ENCODE results near the gene LTBP4.

Gene LTBP4

DNA sequence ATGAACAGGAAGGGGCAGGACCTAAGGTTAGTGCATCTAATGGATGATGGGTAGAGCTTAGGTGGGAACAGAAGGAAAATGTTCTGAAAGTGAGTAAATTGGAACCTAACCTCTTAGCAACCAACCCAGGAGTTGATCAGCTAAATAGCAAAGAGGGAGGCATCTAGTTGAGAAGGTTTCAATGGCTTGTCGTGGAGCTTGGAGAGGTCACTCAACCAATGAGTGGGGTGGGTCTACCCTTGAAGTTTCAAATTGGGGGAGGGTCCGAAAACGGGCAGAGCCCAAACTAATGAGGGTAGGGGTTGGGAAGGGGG is 30.2 kb upstream of the LTBP4 start (continued):
- TF ChIP-seq, protein P1, sequence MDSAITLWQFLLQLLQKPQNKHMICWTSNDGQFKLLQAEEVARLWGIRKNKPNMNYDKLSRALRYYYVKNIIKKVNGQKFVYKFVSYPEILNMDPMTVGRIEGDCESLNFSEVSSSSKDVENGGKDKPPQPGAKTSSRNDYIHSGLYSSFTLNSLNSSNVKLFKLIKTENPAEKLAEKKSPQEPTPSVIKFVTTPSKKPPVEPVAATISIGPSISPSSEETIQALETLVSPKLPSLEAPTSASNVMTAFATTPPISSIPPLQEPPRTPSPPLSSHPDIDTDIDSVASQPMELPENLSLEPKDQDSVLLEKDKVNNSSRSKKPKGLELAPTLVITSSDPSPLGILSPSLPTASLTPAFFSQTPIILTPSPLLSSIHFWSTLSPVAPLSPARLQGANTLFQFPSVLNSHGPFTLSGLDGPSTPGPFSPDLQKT (IDR thresholded peaks at IDR 0.05; ENCODE audit: borderline replicate concordance, low read depth, low read length) = no peak
- TF ChIP-seq, protein P2, sequence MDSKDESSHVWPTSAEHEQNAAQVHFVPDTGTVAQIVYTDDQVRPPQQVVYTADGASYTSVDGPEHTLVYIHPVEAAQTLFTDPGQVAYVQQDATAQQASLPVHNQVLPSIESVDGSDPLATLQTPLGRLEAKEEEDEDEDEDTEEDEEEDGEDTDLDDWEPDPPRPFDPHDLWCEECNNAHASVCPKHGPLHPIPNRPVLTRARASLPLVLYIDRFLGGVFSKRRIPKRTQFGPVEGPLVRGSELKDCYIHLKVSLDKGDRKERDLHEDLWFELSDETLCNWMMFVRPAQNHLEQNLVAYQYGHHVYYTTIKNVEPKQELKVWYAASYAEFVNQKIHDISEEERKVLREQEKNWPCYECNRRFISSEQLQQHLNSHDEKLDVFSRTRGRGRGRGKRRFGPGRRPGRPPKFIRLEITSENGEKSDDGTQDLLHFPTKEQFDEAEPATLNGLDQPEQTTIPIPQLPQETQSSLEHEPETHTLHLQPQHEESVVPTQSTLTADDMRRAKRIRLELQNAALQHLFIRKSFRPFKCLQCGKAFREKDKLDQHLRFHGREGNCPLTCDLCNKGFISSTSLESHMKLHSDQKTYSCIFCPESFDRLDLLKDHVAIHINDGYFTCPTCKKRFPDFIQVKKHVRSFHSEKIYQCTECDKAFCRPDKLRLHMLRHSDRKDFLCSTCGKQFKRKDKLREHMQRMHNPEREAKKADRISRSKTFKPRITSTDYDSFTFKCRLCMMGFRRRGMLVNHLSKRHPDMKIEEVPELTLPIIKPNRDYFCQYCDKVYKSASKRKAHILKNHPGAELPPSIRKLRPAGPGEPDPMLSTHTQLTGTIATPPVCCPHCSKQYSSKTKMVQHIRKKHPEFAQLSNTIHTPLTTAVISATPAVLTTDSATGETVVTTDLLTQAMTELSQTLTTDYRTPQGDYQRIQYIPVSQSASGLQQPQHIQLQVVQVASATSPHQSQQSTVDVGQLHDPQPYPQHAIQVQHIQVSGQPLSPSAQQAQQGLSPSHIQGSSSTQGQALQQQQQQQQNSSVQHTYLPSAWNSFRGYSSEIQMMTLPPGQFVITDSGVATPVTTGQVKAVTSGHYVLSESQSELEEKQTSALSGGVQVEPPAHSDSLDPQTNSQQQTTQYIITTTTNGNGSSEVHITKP (tag by site-specific recombination; IDR thresholded peaks at IDR 0.05) = peak; percentile 93

DNA sequence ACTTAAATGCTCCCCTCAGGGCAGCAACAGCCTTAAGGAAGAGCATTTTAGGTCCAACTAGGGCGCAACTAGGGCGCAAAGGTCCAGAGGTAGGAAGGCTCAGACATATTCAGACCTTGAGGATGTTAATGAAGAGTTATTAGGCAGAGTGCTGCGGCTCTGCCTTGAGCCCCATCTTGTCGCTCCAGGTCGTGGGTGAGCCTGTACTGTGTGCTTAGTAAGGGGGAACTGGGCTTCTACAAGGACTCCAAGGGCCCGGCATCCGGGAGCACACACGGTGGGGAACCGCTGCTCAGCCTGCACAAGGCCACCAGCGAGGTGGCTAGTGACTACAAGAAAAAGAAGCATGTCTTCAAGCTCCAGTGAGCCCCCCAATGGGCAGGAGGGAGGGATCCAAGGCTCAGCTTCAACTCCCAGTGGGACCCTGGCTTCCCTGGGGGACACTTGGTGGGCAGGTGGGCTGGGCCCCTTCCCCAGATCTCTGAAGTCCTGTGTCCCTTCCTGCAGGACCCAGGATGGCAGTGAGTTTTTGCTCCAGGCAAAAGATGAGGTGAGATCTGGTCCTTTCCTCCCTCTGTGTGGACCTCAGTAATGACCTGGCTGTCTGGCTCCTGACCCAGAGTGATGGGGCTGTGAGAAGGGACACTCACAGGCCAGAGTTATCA is 29.2 kb upstream of the LTBP4 start:
- no peaks in the 10 kb centered on the region for H3K9me3 ChIP-seq (ENCODE audit: control insufficient read depth, insufficient read depth, low read depth, low read length)
- ChIA-PET CTCF (interaction anchor here (1.1 to 12.8 kb wide), 11 partner anchors 8 to 119 kb away, joined by 4 to 132 read pairs (median 18); partner anchors contain the start of genes BLVRB and LTBP4), POLR2A (no interaction called here)
- TF ChIP-seq ZNF501 (tag by site-specific recombination; IDR thresholded peaks at IDR 0.05) (no peak), HOXC10 (CRISPR knock-in tag; IDR thresholded peaks at IDR 0.05) (no peak), KLF10 (tag by site-specific recombination; IDR thresholded peaks at IDR 0.05) (no peak), ZNF37A (tag by site-specific recombination; IDR thresholded peaks at IDR 0.05) (no peak), ZNF433 (tag by site-specific recombination; IDR thresholded peaks at IDR 0.05; ENCODE audit: low read depth) (no peak), ZNF571 (tag by site-specific recombination; IDR thresholded peaks at IDR 0.05) (no peak), ZNF223 (tag by site-specific recombination; IDR thresholded peaks at IDR 0.05) (no peak), ZNF155 (tag by site-specific recombination; IDR thresholded peaks at IDR 0.05) (no peak), SETDB1 (IDR thresholded peaks at IDR 0.05; ENCODE audit: insufficient read length, low read length) (no peak), KLF9 (tag by site-specific recombination; IDR thresholded peaks at IDR 0.05; ENCODE audit: low read depth) (no peak), ZNF596 (tag by site-specific recombination; IDR thresholded peaks at IDR 0.05) (no peak), ZBTB17 (tag by site-specific recombination; IDR thresholded peaks at IDR 0.05) (no peak)
- no peaks in the 10 kb centered on the region for H3K36me3 ChIP-seq (ENCODE audit: control insufficient read depth in 2 of 2, insufficient read depth in 1 of 2, low read length in 2 of 2)
- 0 out of 2 replicates have a peak overlapping the region, but pooled peaks have one; percentile 49 for H3K27ac ChIP-seq (ENCODE audit: extremely low read depth, low read depth, low read length)
- H3K4me1 ChIP-seq (ENCODE audit: control insufficient read depth, insufficient read depth, low read length) = peaks cover 16% of the 10 kb centered on the region
- H3K4me3 ChIP-seq (ENCODE audit: low read depth, low read length) = no peak overlapping the region

DNA sequence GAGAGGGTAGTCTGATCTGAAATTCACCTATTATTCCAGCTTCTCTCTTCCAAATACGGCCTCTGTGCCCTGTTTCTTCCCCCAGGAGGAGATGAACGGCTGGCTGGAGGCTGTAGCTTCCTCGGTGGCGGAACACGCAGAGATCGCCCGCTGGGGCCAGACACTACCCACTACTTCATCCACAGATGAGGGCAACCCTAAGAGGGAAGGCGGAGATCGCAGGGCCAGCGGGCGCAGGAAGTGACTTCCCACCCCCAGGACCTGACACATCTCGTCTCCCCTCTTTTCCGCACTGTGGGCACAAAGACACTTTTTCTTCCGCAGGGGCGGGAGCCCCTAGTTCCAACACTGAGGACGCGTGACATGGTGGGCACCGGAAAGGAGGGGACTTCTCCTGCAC is 25.8 kb upstream of the LTBP4 start:
- Histone ChIP-seq H3K4me1 (ENCODE audit: control insufficient read depth, insufficient read depth, low read length) (peaks cover 12% of the 10 kb centered on the region), H3K36me3 (ENCODE audit: control insufficient read depth in 2 of 2, insufficient read depth in 1 of 2, low read length in 2 of 2) (peaks cover 9 to 27% of the 10 kb centered on the region in 2 experiments), H3K4me3 (ENCODE audit: low read depth, low read length) (no peak overlapping the region), H3K27ac (ENCODE audit: extremely low read depth, low read depth, low read length) (no peak overlapping the region), H3K9me3 (ENCODE audit: control insufficient read depth, insufficient read depth, low read depth, low read length) (no peaks in the 10 kb centered on the region)
- POLR2A ChIA-PET = no interaction called here
- CTCF ChIA-PET = interaction anchor here (0.7 to 12.8 kb wide), 7 partner anchors 23 to 149 kb away, joined by 3 to 132 read pairs (median 4); partner anchors contain the start of gene SERTAD1
- TF ChIP-seq ZNF747 (tag by site-specific recombination; IDR thresholded peaks at IDR 0.05) = no peak
- peak; percentile 76 for TF ChIP-seq ZNF600 (tag by site-specific recombination; IDR thresholded peaks at IDR 0.05)

DNA sequence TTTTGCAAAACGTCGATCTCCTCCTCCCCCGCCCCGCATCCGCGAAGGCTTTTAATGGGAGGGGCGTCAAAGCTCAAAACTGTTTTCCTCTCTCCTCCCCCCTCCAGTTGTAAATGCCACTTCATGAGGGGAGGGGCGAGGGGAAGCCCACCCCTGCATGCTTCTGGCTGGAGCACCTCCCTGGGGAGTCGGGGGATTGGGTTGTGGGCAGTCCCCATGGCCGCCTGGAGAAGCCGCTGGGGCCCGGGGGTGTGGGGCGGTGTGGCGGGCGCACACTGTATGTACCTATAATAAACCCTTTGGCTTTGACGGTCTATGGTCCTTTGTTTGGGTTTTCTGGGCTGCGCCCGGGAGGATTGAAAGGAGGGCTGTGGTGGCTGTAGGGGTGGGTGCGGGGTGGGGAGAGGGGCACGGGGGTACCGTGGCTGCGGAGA is 25.0 kb upstream of the LTBP4 start:
- ChIA-PET POLR2A (no interaction called here), CTCF (interaction anchor here (0.7 to 1.8 kb wide), 5 partner anchors 23 to 112 kb away, joined by 3 to 7 read pairs (median 4); no protein-coding TSS in a partner anchor)
- Histone ChIP-seq H3K4me3 (ENCODE audit: low read depth, low read length) (no peak overlapping the region; the same call in 1 of the 2 replicates), H3K36me3 (ENCODE audit: control insufficient read depth in 2 of 2, insufficient read depth in 1 of 2, low read length in 2 of 2) (peaks cover 18 to 35% of the 10 kb centered on the region in 2 experiments), H3K4me1 (ENCODE audit: control insufficient read depth, insufficient read depth, low read length) (peaks cover 7% of the 10 kb centered on the region), H3K27ac (ENCODE audit: extremely low read depth, low read depth, low read length) (peak overlapping the region; percentile 46; the same call in 1 of the 2 replicates), H3K9me3 (ENCODE audit: control insufficient read depth, insufficient read depth, low read depth, low read length) (no peaks in the 10 kb centered on the region)
- TF ChIP-seq KLF1 (tag by site-specific recombination; IDR thresholded peaks at IDR 0.05) (peak; percentile 40), ZSCAN30 (tag by site-specific recombination; IDR thresholded peaks at IDR 0.05) (0 out of 2 replicates have a peak, but pooled peaks have one; percentile 10), ZBTB20 (tag by site-specific recombination; IDR thresholded peaks at IDR 0.05) (0 out of 2 replicates have a peak, but pooled peaks have one; percentile 25), WT1 (tag by site-specific recombination; IDR thresholded peaks at IDR 0.05) (peak; percentile 15; the same call in 1 of the 2 replicates), ZNF16 (tag by site-specific recombination; IDR thresholded peaks at IDR 0.05; ENCODE audit: low read depth) (no peak), OSR2 (tag by site-specific recombination; IDR thresholded peaks at IDR 0.05) (no peak)
- TF ChIP-seq, protein P3, sequence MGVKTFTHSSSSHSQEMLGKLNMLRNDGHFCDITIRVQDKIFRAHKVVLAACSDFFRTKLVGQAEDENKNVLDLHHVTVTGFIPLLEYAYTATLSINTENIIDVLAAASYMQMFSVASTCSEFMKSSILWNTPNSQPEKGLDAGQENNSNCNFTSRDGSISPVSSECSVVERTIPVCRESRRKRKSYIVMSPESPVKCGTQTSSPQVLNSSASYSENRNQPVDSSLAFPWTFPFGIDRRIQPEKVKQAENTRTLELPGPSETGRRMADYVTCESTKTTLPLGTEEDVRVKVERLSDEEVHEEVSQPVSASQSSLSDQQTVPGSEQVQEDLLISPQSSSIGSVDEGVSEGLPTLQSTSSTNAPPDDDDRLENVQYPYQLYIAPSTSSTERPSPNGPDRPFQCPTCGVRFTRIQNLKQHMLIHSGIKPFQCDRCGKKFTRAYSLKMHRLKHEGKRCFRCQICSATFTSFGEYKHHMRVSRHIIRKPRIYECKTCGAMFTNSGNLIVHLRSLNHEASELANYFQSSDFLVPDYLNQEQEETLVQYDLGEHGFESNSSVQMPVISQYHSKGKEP (tag by site-specific recombination; IDR thresholded peaks at IDR 0.05) = 0 out of 2 replicates have a peak, but pooled peaks have one; percentile 17
